BLaER1 treated with 17β-estradiol and CSF1 and Interleukin-3, amounts not matched to agents 10 nM and 100 nM (cell line): ENCODE results near the gene CRYGD.
"Not testable (repeated sequence)": the region's sequence is repeated elsewhere in the genome, so short reads cannot be mapped to it uniquely, and the experiment has no call there.

Experiments
- H3K27ac ChIP-seq, 11 experiments: shearing (Covaris generic); formaldehyde crosslinking; 2 replicates each; pipeline ENCODE4 v1.8.1; 2022
- H3K27me3 ChIP-seq, 11 experiments: shearing (Covaris generic); formaldehyde crosslinking; 2 replicates each; pipeline ENCODE4 v1.8.1; 2022
- H3K36me3 ChIP-seq, 11 experiments: shearing (Covaris generic); formaldehyde crosslinking; 2 replicates each; pipeline ENCODE4 v1.8.1; 2022
- H3K4me1 ChIP-seq, 10 experiments: shearing (Covaris generic); formaldehyde crosslinking; 2 replicates each; pipeline ENCODE4 v1.8.1; 2022
- H3K4me2 ChIP-seq, 11 experiments: shearing (Covaris generic); formaldehyde crosslinking; 2 replicates each; pipeline ENCODE4 v1.8.1; 2022
- H3K4me3 ChIP-seq, 10 experiments: shearing (Covaris generic); formaldehyde crosslinking; 2 replicates each; pipeline ENCODE4 v1.8.1; 2022
- H3K9ac ChIP-seq, 11 experiments: shearing (Covaris generic); formaldehyde crosslinking; 2 replicates each; pipeline ENCODE4 v1.8.1; 2022
- H3K9me3 ChIP-seq, 11 experiments: shearing (Covaris generic); formaldehyde crosslinking; replicated peaks in 1 of 11; 2 replicates each; pipeline ENCODE4 v1.8.1; 2022
- H4K20me1 ChIP-seq, 11 experiments: shearing (Covaris generic); formaldehyde crosslinking; 2 replicates each; pipeline ENCODE4 v1.8.1; 2022
- Cebpa-rat ChIP-seq, 11 experiments: shearing (Covaris generic); IDR thresholded peaks; 2 replicates each; pipeline ENCODE4 v1.8.1; 2022

The CRYGD gene

GRCh38 chr2:208118918-208119317 lies 5.4 kb downstream of the CRYGD start:
- no peak for TF ChIP-seq Cebpa-rat (IDR thresholded peaks at IDR 0.05)
- H3K9me3 ChIP-seq = no peaks in the 10 kb centered on the region

GRCh38 chr2:208117390-208117789 lies 6.9 kb downstream of the CRYGD start:
- H3K36me3 ChIP-seq, H3K27ac ChIP-seq, H3K27me3 ChIP-seq, H3K4me3 ChIP-seq, H3K4me2 ChIP-seq, H3K9me3 ChIP-seq, H3K9ac ChIP-seq, H4K20me1 ChIP-seq, H3K4me1 ChIP-seq: not testable (repeated sequence)

More at GRCh38 chr2:208118918-208119317, 5.4 kb downstream of the CRYGD start:
- Histone ChIP-seq H3K36me3 (no peaks in the 10 kb centered on the region), H3K27me3 (no peaks in the 10 kb centered on the region), H3K4me1 (no peaks in the 10 kb centered on the region), H3K4me2 (no peak overlapping the region), H4K20me1 (no peaks in the 10 kb centered on the region), H3K4me3 (no peak overlapping the region), H3K9ac (no peak overlapping the region), H3K27ac (no peak overlapping the region)

GRCh38 chr2:208112969-208113368 lies 11.4 kb downstream of the CRYGD start:
- Histone ChIP-seq H3K36me3 (no peaks in the 10 kb centered on the region), H3K27ac (no peak overlapping the region), H4K20me1 (no peaks in the 10 kb centered on the region), H3K4me1 (no peaks in the 10 kb centered on the region), H3K4me3 (no peak overlapping the region), H3K27me3 (no peaks in the 10 kb centered on the region), H3K9me3 (peaks cover 0 to 4% (median 0%) of the 10 kb centered on the region in 11 experiments; a peak in 2 of 22 replicates), H3K4me2 (no peak overlapping the region), H3K9ac (no peak overlapping the region)
- TF ChIP-seq Cebpa-rat (IDR thresholded peaks at IDR 0.05) = no peak

- H3K9me3 ChIP-seq, H3K4me2 ChIP-seq, H4K20me1 ChIP-seq, H3K36me3 ChIP-seq, H3K27ac ChIP-seq, H3K27me3 ChIP-seq, H3K4me3 ChIP-seq, H3K4me1 ChIP-seq, H3K9ac ChIP-seq: not testable (repeated sequence)
Observed at GRCh38 chr2:208112273-208112745, 12.0 kb downstream of the CRYGD start.

GRCh38 chr2:208103616-208104015 lies 20.7 kb downstream of the CRYGD start:
- no peak for TF ChIP-seq Cebpa-rat (IDR thresholded peaks at IDR 0.05)
- Histone ChIP-seq H3K9me3 (no peaks in the 10 kb centered on the region), H3K36me3 (no peaks in the 10 kb centered on the region)

GRCh38 chr2:208101716-208102631 lies 22.4 kb downstream of the CRYGD start:
- no peak overlapping the region for H3K4me2 ChIP-seq
- H3K9me3 ChIP-seq = no peaks in the 10 kb centered on the region; a peak in 1 of 22 replicates
- no peak for TF ChIP-seq Cebpa-rat (IDR thresholded peaks at IDR 0.05)
- H4K20me1 ChIP-seq = no peaks in the 10 kb centered on the region
- H3K27me3 ChIP-seq = no peaks in the 10 kb centered on the region
- H3K4me1 ChIP-seq = peaks cover 0 to 2% (median 0%) of the 10 kb centered on the region in 10 experiments; a peak in 4 of 20 replicates
- H3K36me3 ChIP-seq = no peaks in the 10 kb centered on the region
- no peak overlapping the region for H3K27ac ChIP-seq
- H3K9ac ChIP-seq = no peak overlapping the region
- no peak overlapping the region for H3K4me3 ChIP-seq

More at GRCh38 chr2:208103616-208104015, 20.7 kb downstream of the CRYGD start:
- no peak overlapping the region for H3K4me2 ChIP-seq
- H3K9ac ChIP-seq = no peak overlapping the region
- no peaks in the 10 kb centered on the region for H4K20me1 ChIP-seq
- no peak overlapping the region for H3K4me3 ChIP-seq
- no peak overlapping the region for H3K27ac ChIP-seq
- H3K4me1 ChIP-seq = no peaks in the 10 kb centered on the region; a peak in 1 of 20 replicates
- no peaks in the 10 kb centered on the region for H3K27me3 ChIP-seq

GRCh38 chr2:208099682-208100470 lies 24.4 kb downstream of the CRYGD start:
- Histone ChIP-seq H3K9ac (no peak overlapping the region), H3K36me3 (no peaks in the 10 kb centered on the region), H3K27ac (no peak overlapping the region), H3K9me3 (peaks cover 0 to 17% (median 9%) of the 10 kb centered on the region in 11 experiments; a peak in 15 of 22 replicates), H3K4me3 (no peak overlapping the region), H4K20me1 (no peaks in the 10 kb centered on the region), H3K27me3 (no peaks in the 10 kb centered on the region), H3K4me2 (no peak overlapping the region), H3K4me1 (peaks cover 0 to 20% (median 13%) of the 10 kb centered on the region in 10 experiments; a peak in 17 of 20 replicates)
- TF ChIP-seq Cebpa-rat (IDR thresholded peaks at IDR 0.05) = no peak

GRCh38 chr2:208098701-208099100 lies 25.6 kb downstream of the CRYGD start:
- H3K4me3 ChIP-seq, H4K20me1 ChIP-seq, H3K27me3 ChIP-seq, H3K4me2 ChIP-seq, H3K9ac ChIP-seq, H3K36me3 ChIP-seq, H3K27ac ChIP-seq: not testable (repeated sequence)
- Histone ChIP-seq H3K9me3 (peaks cover 0 to 22% (median 13%) of the 10 kb centered on the region in 11 experiments; a peak in 15 of 22 replicates), H3K4me1 (peaks cover 0 to 25% (median 16%) of the 10 kb centered on the region in 10 experiments; a peak in 17 of 20 replicates)

GRCh38 chr2:208098267-208098666 lies 26.1 kb downstream of the CRYGD start:
- H4K20me1 ChIP-seq = no peaks in the 10 kb centered on the region
- no peaks in the 10 kb centered on the region for H3K27me3 ChIP-seq
- no peak overlapping the region for H3K27ac ChIP-seq
- peaks cover 4 to 29% (median 19%) of the 10 kb centered on the region in 10 experiments for H3K4me1 ChIP-seq
- no peak for TF ChIP-seq Cebpa-rat (IDR thresholded peaks at IDR 0.05)
- peaks cover 0 to 22% (median 13%) of the 10 kb centered on the region in 11 experiments; a peak in 15 of 22 replicates for H3K9me3 ChIP-seq
- no peak overlapping the region for H3K4me2 ChIP-seq
- H3K36me3 ChIP-seq = no peaks in the 10 kb centered on the region
- H3K4me3 ChIP-seq = no peak overlapping the region
- no peak overlapping the region for H3K9ac ChIP-seq
